HCT116 (cell line): Measurements from ENCODE around the gene ACADSB. TPM values are rescaled to one million over a fixed set of nuclear protein-coding genes. Genes with fewer than 3 reads are reported as not detected.

Experiments used
- ATAC-seq: fragments of 200-7000 bp; cut with Tn5 transposase; 2 replicates; pipeline ENCODE4 v1.9.1; 2020; ENCODE audit warnings: mild to moderate bottlenecking, moderate library complexity
- BruUV-seq: library from RNA; stranded (reverse); fragments of 400-500 nt; replicated peaks from 2 replicates; lab custom pipeline; 2021; lab: Mats Ljungman, UMichigan
- CTCF ChIA-PET: fragments of 300-600 bp; sonication (Branson Sonifier 250); formaldehyde crosslinking; loops from one replicate; lab custom pipeline; 2021; ENCODE audit warnings: antibody characterized with exemption; lab: Charles Lee
- POLR2A ChIA-PET: fragments of 300-600, 350-600 bp; sonication (Branson Sonifier 250); formaldehyde crosslinking; loops from one replicate; lab custom pipeline; 2021; ENCODE audit warnings: antibody characterized with exemption; lab: Charles Lee
- RAD21 ChIA-PET, 2 experiments: fragments of 300-600 bp; sonication (Branson Sonifier 250); formaldehyde crosslinking; loops; one replicate each; lab custom pipeline; 2023; ENCODE audit warnings: low total read pairs in 2 of 2; ENCODE audit not compliant: uncharacterized antibody in 2 of 2, unreplicated experiment in 2 of 2, low non-redundant PET in 1 of 2; lab: Charles Lee
- DNase-seq: peaks from one replicate; pipeline ENCODE4 v3.0.0-alpha.2; 2010; ENCODE audit warnings: low read depth, low spot score
- H2AFZ ChIP-seq: fragments of 200-600 bp; shearing (Covaris generic), sonication (generic); 2 replicates; pipeline ENCODE4 v1.6.1; 2017; ENCODE audit warnings: low read depth, mixed run types, mixed read lengths, antibody characterized with exemption, low read length; ENCODE audit not compliant: poor library complexity, severe bottlenecking
- H3K27ac ChIP-seq: 2 replicates; pipeline ENCODE4 v1.5.1; 2012; ENCODE audit warnings: low read depth, low read length
- H3K27me3 ChIP-seq: fragments of 200-600 bp; sonication (generic); 2 replicates; pipeline ENCODE4 v1.6.1; 2016; ENCODE audit warnings: mixed run types, low read length, mixed read lengths; ENCODE audit not compliant: insufficient read depth
- H3K36me3 ChIP-seq, 2 experiments: fragments of 200-500 bp in 1 of 2; fragments of 200-600 bp in 1 of 2; sonication (Bioruptor generic) in 1 of 2; sonication (generic) in 1 of 2; 2 replicates each; pipeline versions ENCODE4 v1.5.1 to v1.6.1; 2014 to 2016; ENCODE audit warnings: low read length in 2 of 2, inconsistent platforms in 1 of 2, mixed read lengths in 1 of 2, mixed run types in 1 of 2; ENCODE audit not compliant: insufficient read depth in 2 of 2, control insufficient read depth in 1 of 2
- H3K4me1 ChIP-seq, 2 experiments: fragments of 200-600 bp in 1 of 2; sonication (generic) in 1 of 2; 2 replicates each; pipeline versions ENCODE4 v1.5.1 to v1.6.1; 2012 to 2017; ENCODE audit warnings: low read length in 2 of 2, inconsistent platforms in 1 of 2, mild to moderate bottlenecking in 1 of 2, mixed read lengths in 1 of 2, mixed run types in 1 of 2, moderate library complexity in 1 of 2; ENCODE audit not compliant: insufficient read depth in 2 of 2, control insufficient read depth in 1 of 2
- H3K4me2 ChIP-seq: fragments of 200-600 bp; sonication (generic); 2 replicates; pipeline ENCODE4 v1.6.1; 2017; ENCODE audit warnings: mixed run types, low read length, mixed read lengths
- H3K4me3 ChIP-seq, 2 experiments: fragments of 200-600 bp in 1 of 2; sonication (generic) in 1 of 2; replicated peaks in 1 of 2; 2 replicates each; pipeline ENCODE4 v1.5.1; 2011 to 2016; ENCODE audit warnings: low read length in 2 of 2, control low read depth in 1 of 2, low read depth in 1 of 2, mild to moderate bottlenecking in 1 of 2, mixed read lengths in 1 of 2, mixed run types in 1 of 2
- H3K79me2 ChIP-seq: fragments of 200-600 bp; sonication (generic); 2 replicates; pipeline ENCODE4 v1.6.1; 2017; ENCODE audit warnings: mild to moderate bottlenecking, mixed run types, low read length, moderate library complexity, mixed read lengths; ENCODE audit not compliant: insufficient read depth
- H3K9ac ChIP-seq: fragments of 200-600 bp; sonication (generic); 2 replicates; pipeline ENCODE4 v1.6.1; 2016; ENCODE audit warnings: low read length, mixed read lengths
- H3K9me2 ChIP-seq: fragments of 200-600 bp; sonication (generic), shearing (Covaris generic); 2 replicates; pipeline ENCODE4 v1.6.1; 2017; ENCODE audit warnings: mixed run types, mild to moderate bottlenecking, moderate library complexity; ENCODE audit not compliant: insufficient read depth
- H3K9me3 ChIP-seq, 2 experiments: fragments of 200-500 bp in 1 of 2; fragments of 200-600 bp in 1 of 2; sonication (Bioruptor generic) in 1 of 2; sonication (generic) in 1 of 2; 2 replicates each; pipeline ENCODE4 v1.6.1; 2014 to 2017; ENCODE audit warnings: low read length in 2 of 2, mixed read lengths in 2 of 2, inconsistent platforms in 1 of 2, low read depth in 1 of 2, mild to moderate bottlenecking in 1 of 2, mixed run types in 1 of 2, moderate library complexity in 1 of 2; ENCODE audit not compliant: control insufficient read depth in 1 of 2, insufficient read depth in 1 of 2
- H4K20me1 ChIP-seq: fragments of 200-600 bp; sonication (generic), shearing (Covaris generic); 2 replicates; pipeline ENCODE4 v1.6.1; 2017; ENCODE audit warnings: mixed run types, mild to moderate bottlenecking, moderate library complexity; ENCODE audit not compliant: insufficient read depth
- CBX3 ChIP-seq: IDR thresholded peaks from 2 replicates; pipeline ENCODE4 v1.6.1; 2012; ENCODE audit warnings: low read depth
- CEBPB ChIP-seq: IDR thresholded peaks from 2 replicates; pipeline ENCODE4 v1.6.1; 2012; ENCODE audit warnings: low read depth
- EGR1 ChIP-seq: IDR thresholded peaks from 2 replicates; pipeline ENCODE4 v1.6.1; 2012; ENCODE audit warnings: low read depth
- ELF1 ChIP-seq: IDR thresholded peaks from 2 replicates; pipeline ENCODE4 v1.6.1; 2012; ENCODE audit warnings: low read depth, borderline replicate concordance
- EZH2 ChIP-seq: fragments of 200-600 bp; sonication (generic); IDR thresholded peaks from 2 replicates; pipeline ENCODE4 v1.6.1; 2017; ENCODE audit warnings: antibody characterized with exemption, mixed run types
- FOSL1 ChIP-seq: IDR thresholded peaks from 2 replicates; pipeline ENCODE4 v1.6.1; 2012; ENCODE audit warnings: low read depth
- JUND ChIP-seq: IDR thresholded peaks from 2 replicates; pipeline ENCODE4 v1.6.1; 2012
- POLR2A ChIP-seq: IDR thresholded peaks from 2 replicates; pipeline ENCODE4 v1.7.0; 2011; ENCODE audit warnings: borderline replicate concordance; ENCODE audit not compliant: insufficient read depth, insufficient read length; ENCODE audit errors: extremely low read depth
- POLR2AphosphoS5 ChIP-seq: IDR thresholded peaks from 2 replicates; pipeline ENCODE4 v1.6.1; 2011; ENCODE audit warnings: mild to moderate bottlenecking, low read depth, low read length, moderate library complexity
- RAD21 ChIP-seq: IDR thresholded peaks from 2 replicates; pipeline ENCODE4 v1.6.1; 2012; ENCODE audit warnings: low read depth, mild to moderate bottlenecking
- SIN3A ChIP-seq: IDR thresholded peaks from 2 replicates; pipeline ENCODE4 v1.6.1; 2012; ENCODE audit warnings: low read depth
- SP1 ChIP-seq: IDR thresholded peaks from 2 replicates; pipeline ENCODE4 v1.6.1; 2012; ENCODE audit warnings: low read depth
- TCF7L2 ChIP-seq: IDR thresholded peaks from 2 replicates; pipeline ENCODE4 v1.7.0; 2011; ENCODE audit warnings: borderline replicate concordance, inconsistent platforms; ENCODE audit not compliant: insufficient read depth, insufficient read length; ENCODE audit errors: extremely low read depth
- YY1 ChIP-seq: IDR thresholded peaks from 2 replicates; pipeline ENCODE4 v1.6.1; 2011; ENCODE audit warnings: low read length, low read depth, moderate library complexity, mild to moderate bottlenecking; ENCODE audit not compliant: insufficient replicate concordance; ENCODE audit errors: extremely low read depth
- ZNF274 ChIP-seq: fragments of 200-500 bp; sonication (Bioruptor generic); IDR thresholded peaks from 2 replicates; pipeline ENCODE4 v1.6.1; 2014; ENCODE audit warnings: mild to moderate bottlenecking, low read depth, low read length, inconsistent platforms
- intact Hi-C: fragments of 100-400 bp; cut with micrococcal nuclease; formaldehyde crosslinking; loops from 2 replicates; pipeline ENCODE4 v1.10.0; 2022
- total RNA-seq: library from RNA; stranded (reverse); gene quantifications from one replicate; pipeline ENCODE4 v1.2.1, GENCODE V29; 2021; ENCODE audit not compliant: unreplicated experiment
- TF ChIP-seq, protein P1 (sequence below): IDR thresholded peaks from 2 replicates; pipeline ENCODE4 v1.6.1; 2012
- TF ChIP-seq, protein P2 (sequence below): IDR thresholded peaks from 2 replicates; pipeline ENCODE4 v1.6.1; 2012
- TF ChIP-seq, protein P3 (sequence below): IDR thresholded peaks from 2 replicates; pipeline ENCODE4 v1.6.1; 2011; ENCODE audit warnings: mild to moderate bottlenecking, low read length, moderate library complexity; ENCODE audit not compliant: insufficient replicate concordance; ENCODE audit errors: extremely low read depth

ACADSB gene
- total RNA-seq, 1 experiment from 2014 or later, result 33.3 TPM

DNA sequence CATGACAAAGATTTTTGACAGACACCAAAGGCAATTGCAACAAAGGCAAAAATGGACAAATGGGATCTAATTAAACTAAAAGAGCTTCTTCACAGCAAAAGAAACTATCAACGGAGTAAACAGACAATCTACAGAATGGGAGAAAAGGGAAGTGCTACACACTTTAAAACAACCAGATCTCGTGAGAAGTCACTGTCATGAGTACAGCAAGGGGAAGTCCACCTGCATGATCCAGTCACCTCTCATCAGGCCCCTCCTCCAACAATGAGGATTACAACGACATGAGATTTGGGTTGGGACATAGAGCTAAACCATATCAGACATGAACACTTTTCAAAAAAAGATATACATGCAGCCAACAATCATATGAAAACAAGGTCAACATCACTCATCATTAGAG is 40.1 kb upstream of the ACADSB start:
- ChIA-PET CTCF (no interaction called here), POLR2A (no interaction called here), RAD21 (no interaction called here)
- no peaks in the 10 kb centered on the region for H4K20me1 ChIP-seq
- H3K27ac ChIP-seq, result no peak overlapping the region
- H3K4me3 ChIP-seq, result no peak overlapping the region
- no peaks in the 10 kb centered on the region for H3K4me1 ChIP-seq
- H2AFZ ChIP-seq, result no peak overlapping the region
- no peak overlapping the region for H3K9ac ChIP-seq
- H3K79me2 ChIP-seq, result no peaks in the 10 kb centered on the region
- intact Hi-C loops, result no loop called here
- TF ChIP-seq POLR2AphosphoS5 (no peak), YY1 (no peak), ELF1 (no peak), FOSL1 (no peak), CEBPB (no peak), ZNF274 (no peak), EZH2 (no peak), SP1 (no peak), RAD21 (no peak), POLR2A (no peak), CBX3 (no peak), JUND (no peak)
- TF ChIP-seq, all 23 proteins: peak for 0
- no peak for ATAC-seq
- H3K4me2 ChIP-seq, result no peak overlapping the region
- H3K9me2 ChIP-seq, result no peaks in the 10 kb centered on the region
- H3K9me3 ChIP-seq, result no peaks in the 10 kb centered on the region
- H3K36me3 ChIP-seq, result no peaks in the 10 kb centered on the region
- peaks cover 3% of the 10 kb centered on the region; the same call in 1 of the 2 replicates for H3K27me3 ChIP-seq
- DNase-seq, result no peak
- no TSS peak for BruUV-seq

DNA sequence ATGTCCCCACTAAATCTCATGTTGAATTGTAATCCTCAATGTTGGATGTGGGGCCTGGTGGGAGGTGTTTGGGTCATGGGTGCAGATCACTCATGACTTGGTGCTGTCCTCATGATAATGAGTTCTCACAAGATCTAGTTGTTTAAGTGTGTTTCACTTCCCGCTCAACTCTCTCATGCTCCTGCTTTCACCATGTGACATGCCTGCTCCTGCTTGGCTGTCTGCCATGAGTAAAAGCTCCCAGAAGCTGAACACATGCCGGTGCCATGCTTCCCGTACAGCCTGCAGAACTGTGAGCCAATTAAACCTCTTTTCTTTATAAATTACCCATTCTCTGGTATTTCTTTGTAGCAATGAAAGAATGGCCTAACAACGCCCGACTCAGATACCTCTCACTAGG is 34.8 kb upstream of the ACADSB start:
- no peaks in the 10 kb centered on the region for H3K79me2 ChIP-seq
- RAD21 ChIA-PET, result no interaction called here
- no peaks in the 10 kb centered on the region for H3K36me3 ChIP-seq
- POLR2A ChIA-PET, result no interaction called here
- no peaks in the 10 kb centered on the region for H3K9me3 ChIP-seq
- peaks cover 3% of the 10 kb centered on the region; the same call in 1 of the 2 replicates for H3K27me3 ChIP-seq
- H3K9ac ChIP-seq, result no peak overlapping the region
- H3K4me1 ChIP-seq, result no peaks in the 10 kb centered on the region
- TF ChIP-seq, protein P1, sequence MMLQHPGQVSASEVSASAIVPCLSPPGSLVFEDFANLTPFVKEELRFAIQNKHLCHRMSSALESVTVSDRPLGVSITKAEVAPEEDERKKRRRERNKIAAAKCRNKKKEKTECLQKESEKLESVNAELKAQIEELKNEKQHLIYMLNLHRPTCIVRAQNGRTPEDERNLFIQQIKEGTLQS, result no peak
- TF ChIP-seq ELF1, result no peak
- no peak for TF ChIP-seq JUND
- TF ChIP-seq POLR2A, result no peak
- TF ChIP-seq, protein P2, sequence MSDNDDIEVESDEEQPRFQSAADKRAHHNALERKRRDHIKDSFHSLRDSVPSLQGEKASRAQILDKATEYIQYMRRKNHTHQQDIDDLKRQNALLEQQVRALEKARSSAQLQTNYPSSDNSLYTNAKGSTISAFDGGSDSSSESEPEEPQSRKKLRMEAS, result no peak
- no peak for TF ChIP-seq POLR2AphosphoS5
- no peak for TF ChIP-seq SP1
- no peak for TF ChIP-seq ZNF274
- TF ChIP-seq SIN3A, result no peak
- no peak for TF ChIP-seq EZH2
- no peak for TF ChIP-seq YY1
- no peak for TF ChIP-seq TCF7L2
- TF ChIP-seq CBX3, result no peak
- TF ChIP-seq EGR1, result no peak
- TF ChIP-seq RAD21, result no peak
- TF ChIP-seq, protein P3, sequence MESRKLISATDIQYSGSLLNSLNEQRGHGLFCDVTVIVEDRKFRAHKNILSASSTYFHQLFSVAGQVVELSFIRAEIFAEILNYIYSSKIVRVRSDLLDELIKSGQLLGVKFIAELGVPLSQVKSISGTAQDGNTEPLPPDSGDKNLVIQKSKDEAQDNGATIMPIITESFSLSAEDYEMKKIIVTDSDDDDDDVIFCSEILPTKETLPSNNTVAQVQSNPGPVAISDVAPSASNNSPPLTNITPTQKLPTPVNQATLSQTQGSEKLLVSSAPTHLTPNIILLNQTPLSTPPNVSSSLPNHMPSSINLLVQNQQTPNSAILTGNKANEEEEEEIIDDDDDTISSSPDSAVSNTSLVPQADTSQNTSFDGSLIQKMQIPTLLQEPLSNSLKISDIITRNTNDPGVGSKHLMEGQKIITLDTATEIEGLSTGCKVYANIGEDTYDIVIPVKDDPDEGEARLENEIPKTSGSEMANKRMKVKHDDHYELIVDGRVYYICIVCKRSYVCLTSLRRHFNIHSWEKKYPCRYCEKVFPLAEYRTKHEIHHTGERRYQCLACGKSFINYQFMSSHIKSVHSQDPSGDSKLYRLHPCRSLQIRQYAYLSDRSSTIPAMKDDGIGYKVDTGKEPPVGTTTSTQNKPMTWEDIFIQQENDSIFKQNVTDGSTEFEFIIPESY, result no peak
- TF ChIP-seq, all 23 proteins: peak for 0
- CTCF ChIA-PET, result no interaction called here
- Histone ChIP-seq H3K27ac (no peak overlapping the region), H3K9me2 (no peaks in the 10 kb centered on the region), H4K20me1 (no peaks in the 10 kb centered on the region), H2AFZ (no peak overlapping the region), H3K4me3 (no peak overlapping the region), H3K4me2 (no peak overlapping the region)
- no peak for DNase-seq
- intact Hi-C loops, result no loop called here
- no TSS peak for BruUV-seq
- ATAC-seq, result no peak
